Keratinocyte (primary cell): Measurements from ENCODE around the gene ZCWPW1.
"Not testable (repeated sequence)": the region's sequence is repeated elsewhere in the genome, so short reads cannot be mapped to it uniquely, and the experiment has no call there.

Experiments used
- CTCF ChIP-seq, 3 experiments: IDR thresholded peaks in 1 of 3; conservative IDR thresholded peaks in 1 of 3; optimal IDR thresholded peaks in 1 of 3; 2 replicates in 2 of 3; 3 replicates in 1 of 3; pipeline versions ENCODE3 to v1.5.1; 2011; ENCODE audit warnings: low read length in 3 of 3, mild to moderate bottlenecking in 3 of 3, moderate library complexity in 2 of 3, control low read depth in 1 of 3, inconsistent platforms in 1 of 3; ENCODE audit not compliant: insufficient read depth in 2 of 3; ENCODE audit errors: extremely low read depth in 1 of 3
- EZH2 ChIP-seq: IDR thresholded peaks from one replicate; pipeline ENCODE4 v1.6.1; 2012; ENCODE audit warnings: inconsistent platforms, mild to moderate bottlenecking, low read length, moderate library complexity

GRCh38 chr7:100438731-100439130 lies 10.2 kb upstream of the ZCWPW1 start:
- TF ChIP-seq CTCF (optimal IDR thresholded peaks at IDR 0.05 in 1 of 3, IDR thresholded peaks at IDR 0.05 in 1 of 3, conservative IDR thresholded peaks at IDR 0.05 in 1 of 3; ENCODE audit: extremely low read depth in 1 of 3, insufficient read depth in 2 of 3, low read length in 3 of 3); EZH2: not testable (repeated sequence)
